GM12873 (cell line): Measurements from ENCODE around the gene TAF9B.
A peak's percentile ranks its signal among the peaks of the same experiment; 100 is the strongest.

Experiments used
- CTCF ChIP-seq: IDR thresholded peaks from 2 replicates; pipeline ENCODE4 v1.5.1; 2012; ENCODE audit warnings: low read depth, mild to moderate bottlenecking, moderate library complexity, low read length, control low read depth; ENCODE audit not compliant: insufficient read depth; ENCODE audit errors: missing control alignments

The TAF9B gene

GRCh38 chrX:78092296-78092695 lies 47.2 kb downstream of the TAF9B start:
- TF ChIP-seq CTCF, result peak; percentile 51
